NCI-H748 (cell line): ENCODE results near the gene NUMB.
A peak's percentile ranks its signal among the peaks of the same experiment; 100 is the strongest.
"Not testable (repeated sequence)": the region's sequence is repeated elsewhere in the genome, so short reads cannot be mapped to it uniquely, and the experiment has no call there.

Experiments
- DNase-seq: peaks from one replicate; lab custom pipeline; 2025; ENCODE audit not compliant: unreplicated experiment; lab: John Stamatoyannopoulos, UW

Gene NUMB

DNA sequence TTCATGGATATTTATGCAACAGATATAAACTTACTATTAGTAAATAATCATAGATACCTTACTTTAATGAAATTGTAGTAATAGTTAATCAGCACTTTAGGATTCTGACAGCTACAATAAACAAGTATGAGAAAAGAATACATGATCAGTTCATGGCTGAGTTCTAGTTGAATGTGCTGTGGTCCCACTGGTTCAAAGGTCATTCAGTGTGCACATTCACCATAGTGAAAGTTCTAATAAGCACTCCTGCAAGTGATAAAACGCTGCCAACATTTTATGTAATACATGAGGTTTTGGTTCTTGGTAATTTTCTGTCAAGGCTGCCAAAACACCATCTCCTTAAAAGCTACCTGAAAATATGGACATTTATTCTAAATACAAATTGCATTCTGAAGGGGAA is 92.6 kb downstream of the NUMB start:
- DNase-seq = no peak

DNA sequence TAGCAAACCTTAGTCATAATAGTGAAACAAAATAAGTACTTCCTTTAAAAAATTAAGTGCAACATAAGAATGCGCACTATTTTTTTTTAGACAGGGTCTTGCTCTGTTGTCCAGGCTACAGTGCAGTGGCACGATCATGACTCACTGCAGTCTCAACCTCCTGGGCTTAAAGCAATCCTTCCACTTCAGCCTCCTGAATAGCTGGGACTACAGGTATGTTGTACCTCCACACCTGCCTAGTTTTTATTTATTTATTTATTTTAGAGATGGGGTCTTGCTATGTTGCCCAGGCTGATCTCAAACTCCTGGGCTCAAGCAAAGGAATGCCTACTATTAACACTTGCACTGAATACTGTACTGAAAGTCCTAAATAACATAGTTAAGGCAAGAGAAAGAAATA is 93.8 kb downstream of the NUMB start:
- no peak for DNase-seq

DNA sequence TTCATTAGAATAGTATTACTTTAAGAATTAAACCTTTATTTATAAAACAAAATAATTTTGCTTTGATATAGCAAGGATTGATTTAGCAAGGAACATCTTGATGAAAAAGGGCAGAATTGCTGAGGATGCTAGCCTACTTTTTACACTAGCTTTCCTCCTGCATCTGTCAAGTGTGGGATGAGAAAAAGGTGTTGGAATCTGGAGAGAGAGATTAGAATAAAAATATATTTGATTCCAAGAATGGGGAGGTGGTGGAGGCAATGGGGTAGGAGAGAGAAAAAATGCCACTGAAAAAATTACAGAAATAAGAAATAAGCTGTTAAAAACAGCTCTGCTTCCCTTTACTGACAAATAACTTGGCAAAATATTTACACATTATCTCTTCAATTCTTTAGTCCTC is 98.9 kb downstream of the NUMB start:
- no peak for DNase-seq

DNA sequence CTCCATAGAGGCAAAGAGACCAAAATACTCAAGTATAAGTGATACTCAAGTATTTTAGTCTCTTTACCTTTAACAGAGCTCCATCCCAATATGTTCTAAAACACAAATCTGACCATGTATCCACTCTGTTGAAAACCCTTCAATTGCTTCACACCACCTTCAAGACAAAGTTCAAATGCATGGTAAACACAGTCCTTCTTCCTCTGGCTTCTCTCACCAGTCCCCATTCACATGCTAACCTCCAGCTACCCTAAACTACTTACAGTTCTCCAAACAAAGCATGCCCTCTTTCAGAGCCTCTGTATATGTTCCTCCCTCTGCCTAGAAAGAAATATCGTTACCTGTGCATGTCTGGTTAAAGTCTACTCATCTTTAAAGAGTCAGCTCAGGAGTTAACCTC is 100.2 kb downstream of the NUMB start:
- DNase-seq = no peak

DNA sequence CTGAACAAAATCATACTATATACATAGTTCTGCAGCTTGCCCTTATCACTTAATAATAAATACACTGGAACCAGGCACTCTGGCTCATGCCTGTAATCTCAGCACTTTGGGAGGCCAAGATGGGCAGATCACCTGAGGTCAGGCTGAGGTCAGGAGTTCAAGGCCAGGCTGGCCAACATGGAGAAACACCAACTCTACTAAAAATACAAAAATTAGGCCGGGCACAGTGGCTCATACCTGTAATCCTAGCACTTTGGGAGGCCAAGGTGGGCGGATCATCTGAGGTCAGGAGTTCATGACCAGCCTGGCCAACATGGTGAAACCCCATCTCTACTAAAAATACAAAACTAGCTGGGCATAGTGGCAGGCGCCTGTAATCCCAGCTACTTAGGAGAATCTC is 109.3 kb downstream of the NUMB start:
- not testable (repeated sequence) for DNase-seq

DNA sequence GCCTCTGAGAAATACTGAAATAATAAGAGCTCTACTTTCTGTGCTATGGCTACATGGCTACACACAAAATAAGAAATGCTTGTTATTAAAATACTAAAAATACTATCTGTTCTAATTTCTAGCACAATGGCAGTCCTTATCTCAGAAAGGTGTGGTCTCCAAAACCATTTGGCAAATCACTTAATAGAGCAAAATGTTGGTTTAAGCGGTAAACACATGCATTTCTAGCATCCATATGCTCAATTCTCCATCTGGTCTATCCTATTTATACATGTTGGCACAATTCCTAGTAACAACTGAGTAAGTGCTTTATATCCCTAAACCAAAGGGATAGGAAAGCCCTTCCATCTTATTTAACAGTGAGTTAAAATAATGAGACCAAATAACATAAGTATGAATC is 114.0 kb downstream of the NUMB start:
- DNase-seq = no peak

DNA sequence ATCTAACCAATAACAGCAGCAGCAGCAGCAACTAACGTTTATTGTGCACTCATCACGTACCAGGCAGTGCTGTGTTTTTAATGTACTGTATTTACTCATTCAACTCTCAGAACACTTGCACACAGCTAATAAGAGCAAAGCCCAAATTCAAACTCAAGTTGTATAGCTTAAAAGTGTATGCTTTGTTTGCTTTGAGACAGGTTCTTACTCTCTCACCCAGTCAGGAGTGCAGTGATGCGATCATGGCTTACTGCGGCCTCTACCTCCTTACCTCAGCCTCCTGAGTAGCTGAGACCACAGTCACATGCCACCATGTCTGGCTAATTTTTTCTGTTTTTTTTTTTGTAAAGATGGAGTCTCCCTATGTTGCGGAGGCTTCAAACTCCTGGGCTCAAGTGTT is 115.7 kb downstream of the NUMB start:
- no peak for DNase-seq

DNA sequence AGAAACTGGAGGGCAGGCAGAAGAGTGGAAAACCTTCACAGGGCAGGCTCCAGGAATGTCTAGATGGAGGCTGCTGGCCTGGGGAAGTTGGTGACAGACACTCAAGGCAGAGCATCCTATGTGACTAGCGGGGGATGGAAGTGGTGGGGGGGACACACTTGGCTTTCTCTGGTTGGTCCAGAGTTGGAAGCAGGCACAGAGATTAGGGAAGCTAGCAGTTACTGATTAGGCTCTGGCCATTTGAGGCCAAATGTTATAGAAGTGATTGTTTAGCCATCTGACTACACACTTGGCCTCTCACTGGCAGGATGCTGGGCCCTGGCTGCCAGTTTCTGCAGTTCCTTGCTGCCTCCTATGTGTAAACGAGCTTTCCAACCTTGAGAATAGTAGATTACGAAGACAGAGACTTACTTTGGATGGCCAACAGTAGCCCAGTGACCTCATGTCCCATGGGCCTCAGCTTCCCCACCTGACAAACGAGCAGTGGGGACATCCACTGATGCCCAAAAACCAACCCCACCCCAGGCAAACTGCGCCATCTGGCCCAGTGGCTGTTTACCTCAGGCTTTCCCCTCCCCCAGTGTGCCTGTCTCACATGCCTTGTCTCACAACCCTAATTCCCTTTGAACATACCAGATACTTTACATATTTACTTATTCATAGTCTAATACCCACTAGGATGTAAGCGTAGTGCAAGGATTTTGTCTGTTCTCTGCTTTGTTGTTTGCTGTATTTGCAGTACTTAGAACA is 118.3 kb downstream of the NUMB start:
- DNase-seq = no peak

DNA sequence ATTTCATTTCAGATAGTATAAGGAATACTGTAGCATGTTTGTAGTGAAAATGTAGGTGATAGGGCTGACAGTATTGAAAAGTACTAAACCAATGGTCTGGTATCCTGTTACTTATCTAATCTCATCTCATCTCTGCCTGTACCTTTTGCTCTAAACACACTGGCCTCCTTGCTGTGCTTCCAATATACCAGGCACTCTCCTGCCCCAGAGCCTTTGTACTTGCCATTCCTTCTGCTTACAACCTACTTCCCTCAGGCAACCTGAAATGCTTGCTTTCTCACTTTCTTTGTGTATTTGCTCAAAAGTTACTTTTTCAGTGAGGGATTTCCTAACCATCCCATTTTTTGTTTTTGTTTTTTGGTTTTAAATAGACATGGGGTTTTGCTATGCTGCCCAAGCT is 119.1 kb downstream of the NUMB start:
- DNase-seq = no peak

DNA sequence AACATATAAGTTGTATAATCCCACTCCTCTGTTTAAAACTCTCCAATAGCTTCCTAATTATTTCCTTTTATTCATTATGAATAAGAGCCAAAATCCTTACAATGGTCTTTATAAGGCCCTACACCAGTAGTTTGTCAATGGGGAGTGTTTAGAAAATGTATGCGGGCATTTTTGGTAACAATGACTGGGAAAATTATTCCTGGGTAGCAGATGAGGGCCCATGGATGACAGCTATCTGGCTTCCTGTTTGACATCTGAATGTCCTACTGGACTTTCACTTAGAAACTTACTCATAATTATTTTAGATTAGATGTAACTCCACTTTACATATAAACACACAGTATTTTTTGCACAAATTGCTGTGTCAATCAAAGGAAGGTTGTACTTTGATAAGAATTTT is 119.8 kb downstream of the NUMB start:
- no peak for DNase-seq

DNA sequence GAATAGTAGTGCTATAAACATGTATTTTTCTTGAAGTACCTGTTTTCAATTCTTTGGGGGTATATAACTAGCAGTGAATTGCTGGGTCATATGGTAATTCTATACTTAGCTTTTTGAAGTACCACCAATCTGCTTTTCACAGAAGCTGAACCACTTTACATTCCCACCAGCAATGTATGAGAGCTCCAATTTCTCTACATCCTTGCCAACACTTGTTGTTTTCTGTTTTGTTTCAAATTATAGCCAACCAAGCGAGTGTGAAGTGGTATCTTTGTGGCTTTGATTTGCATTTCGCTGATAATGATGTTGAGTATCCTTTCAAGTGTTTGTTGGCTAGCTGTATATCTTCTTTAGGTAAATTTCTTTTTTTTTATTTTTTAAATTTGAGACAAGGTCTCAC is 125.3 kb downstream of the NUMB start:
- no peak for DNase-seq

DNA sequence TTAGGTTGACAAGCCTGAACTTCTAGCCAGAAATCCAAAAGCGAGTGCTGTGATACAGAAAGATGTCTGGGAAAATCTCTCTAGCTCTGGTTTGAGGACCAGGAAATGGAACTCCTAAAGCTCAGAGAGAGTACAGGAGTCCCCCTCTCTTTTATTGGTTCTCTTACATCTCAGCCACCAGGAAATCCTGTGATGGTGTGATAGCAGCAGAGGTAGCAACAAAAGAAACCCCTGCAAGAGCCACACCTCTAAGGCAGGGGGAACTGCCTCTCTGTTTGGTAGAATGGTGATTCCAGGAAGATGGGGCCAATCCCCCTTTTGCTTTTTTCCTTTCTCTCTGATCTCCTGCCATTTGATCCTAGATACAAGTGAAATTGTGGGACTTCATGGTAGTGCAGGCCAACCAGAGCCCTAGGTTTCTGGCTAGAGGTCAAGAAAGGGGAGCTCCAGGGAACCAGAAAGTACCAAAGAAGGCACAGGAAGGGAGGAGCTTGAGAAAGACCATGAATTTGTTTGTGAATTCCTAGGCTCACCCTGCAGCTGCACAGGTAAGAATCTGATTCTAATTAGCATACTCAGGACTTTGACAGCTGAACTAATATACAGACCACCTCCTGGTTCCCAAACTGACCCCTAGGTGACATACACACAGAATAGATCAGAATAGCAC is 132.6 kb downstream of the NUMB start:
- no peak for DNase-seq

DNA sequence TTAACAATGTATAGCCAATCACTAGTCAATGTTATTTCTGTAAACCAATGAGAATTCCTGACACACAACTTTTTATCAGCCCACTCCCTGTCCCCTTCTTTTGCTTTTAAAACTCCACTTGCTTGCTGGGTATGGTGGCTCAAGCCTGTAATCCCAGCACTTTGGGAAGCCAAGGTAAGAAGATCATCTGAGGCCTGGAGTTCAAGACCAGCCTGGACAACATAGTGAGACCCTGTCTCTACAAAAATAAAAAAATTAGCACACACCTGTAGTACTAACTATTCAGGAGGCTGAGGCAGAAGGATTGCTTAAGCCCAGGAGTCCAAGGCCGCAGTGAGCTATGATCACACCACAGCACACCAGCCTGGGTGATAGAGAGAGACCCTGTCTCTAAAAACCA is 133.3 kb downstream of the NUMB start:
- no peak for DNase-seq

DNA sequence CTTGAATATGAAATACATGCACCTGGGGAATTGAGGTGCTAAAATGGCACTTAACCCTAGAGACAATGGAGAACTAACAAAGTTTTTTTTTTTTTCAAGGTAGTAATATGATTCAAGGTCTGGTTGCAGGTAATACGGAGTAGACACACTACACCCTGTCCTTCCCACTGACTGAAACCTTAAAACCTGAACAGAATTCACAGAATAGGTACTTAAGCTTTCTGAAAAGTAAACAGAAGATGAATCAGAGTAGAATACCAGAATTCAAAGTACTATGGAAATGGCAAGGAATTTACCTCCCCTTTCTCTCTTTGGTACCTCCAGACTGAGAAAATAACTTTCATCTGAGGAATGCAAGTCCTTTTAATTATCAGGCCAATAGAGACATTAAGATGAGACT is 133.8 kb downstream of the NUMB start:
- DNase-seq = no peak

DNA sequence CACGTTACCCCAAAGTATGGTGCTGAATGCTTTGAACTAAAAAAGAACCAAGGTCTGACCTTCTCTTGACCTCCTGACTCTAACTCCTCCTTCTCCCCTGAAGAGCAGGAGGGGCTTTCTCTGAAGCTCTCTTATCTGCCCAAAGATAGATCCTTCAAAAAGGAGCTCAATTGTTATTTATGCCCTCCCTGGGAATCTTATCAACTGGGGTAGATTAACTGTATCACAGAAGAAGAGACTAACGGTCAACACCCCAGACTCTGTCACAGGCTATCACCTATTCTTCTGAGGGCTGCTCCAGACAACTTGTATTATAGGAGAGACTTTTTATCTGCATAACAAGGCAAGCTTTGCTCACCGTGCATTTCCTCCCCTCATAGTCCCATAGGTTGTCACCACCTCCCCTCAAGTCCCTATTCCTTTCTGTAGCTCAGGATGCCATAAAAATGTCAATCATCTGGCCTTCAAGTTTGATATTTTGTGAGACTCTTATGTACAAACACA is 134.4 kb downstream of the NUMB start:
- DNase-seq = no peak

DNA sequence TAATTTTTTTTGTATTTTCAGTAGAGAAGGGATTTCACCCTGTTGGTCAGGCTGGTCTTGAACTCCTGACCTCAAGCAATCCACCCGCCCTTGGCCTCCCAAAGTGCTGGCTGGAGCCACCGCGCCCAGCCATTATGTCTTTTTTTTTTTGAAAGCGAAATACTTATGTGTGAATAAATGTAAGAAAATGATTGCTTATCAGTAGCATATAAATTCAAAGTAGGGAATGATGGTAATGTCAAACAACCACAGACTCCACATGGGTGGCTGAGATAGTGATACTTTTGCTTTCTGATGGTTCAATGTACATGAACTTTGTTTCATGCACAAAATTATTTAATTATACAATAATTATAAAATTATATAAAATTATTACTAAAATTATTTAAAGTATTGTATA is 145.2 kb downstream of the NUMB start:
- DNase-seq = no peak

DNA sequence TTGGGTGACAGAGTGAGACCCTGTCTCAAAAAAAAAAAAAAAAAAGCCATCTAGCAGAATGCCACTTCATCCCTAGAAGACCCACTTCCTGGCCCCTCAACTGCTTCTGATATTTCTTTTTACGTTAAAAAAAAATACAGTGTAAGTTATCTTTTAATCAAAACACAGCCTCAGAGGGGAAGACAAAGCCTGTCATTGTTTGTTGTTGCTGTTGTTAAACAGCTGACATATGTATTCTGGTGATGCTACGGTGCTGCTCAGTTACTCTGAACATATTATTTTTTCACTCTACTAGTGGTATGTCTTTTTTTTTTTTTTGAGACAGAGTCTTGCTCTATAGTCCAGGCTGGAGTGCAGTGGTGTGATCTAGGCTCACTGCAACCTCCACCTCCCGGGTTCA is 145.7 kb downstream of the NUMB start:
- DNase-seq = no peak

DNA sequence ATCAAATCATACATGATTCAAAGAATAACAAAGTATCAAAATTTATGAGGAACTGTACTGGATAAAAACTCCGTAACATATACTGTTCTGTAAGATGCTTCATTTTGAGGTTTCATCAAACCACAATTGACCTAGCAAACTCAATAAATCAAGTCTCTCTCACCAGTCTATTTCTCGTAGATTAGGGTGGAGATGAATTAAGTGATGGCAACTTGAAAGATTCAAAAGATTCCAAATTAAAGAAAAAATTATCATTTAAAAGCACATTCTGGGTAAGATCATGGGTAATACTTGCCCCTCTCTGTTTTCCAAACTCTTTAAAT is 146.7 kb downstream of the NUMB start:
- DNase-seq = no peak

DNA sequence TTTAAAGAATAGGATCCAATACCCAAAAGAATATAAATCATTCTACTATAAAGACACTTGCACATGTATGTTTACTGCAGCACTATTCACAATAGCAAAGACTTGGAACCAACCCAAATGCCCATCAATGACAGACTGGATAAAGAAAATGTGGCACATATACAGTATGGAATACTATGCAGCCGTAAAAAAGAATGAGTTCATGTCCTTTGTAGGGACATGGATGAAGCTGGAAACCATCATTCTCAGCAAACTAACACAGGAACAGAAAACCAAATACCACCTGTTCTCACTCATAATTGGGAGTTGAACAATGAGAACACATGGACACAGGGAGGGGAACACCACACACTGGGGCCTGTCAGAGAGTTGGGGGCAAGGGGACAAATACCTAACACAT is 149.1 kb downstream of the NUMB start:
- not testable (repeated sequence) for DNase-seq

DNA sequence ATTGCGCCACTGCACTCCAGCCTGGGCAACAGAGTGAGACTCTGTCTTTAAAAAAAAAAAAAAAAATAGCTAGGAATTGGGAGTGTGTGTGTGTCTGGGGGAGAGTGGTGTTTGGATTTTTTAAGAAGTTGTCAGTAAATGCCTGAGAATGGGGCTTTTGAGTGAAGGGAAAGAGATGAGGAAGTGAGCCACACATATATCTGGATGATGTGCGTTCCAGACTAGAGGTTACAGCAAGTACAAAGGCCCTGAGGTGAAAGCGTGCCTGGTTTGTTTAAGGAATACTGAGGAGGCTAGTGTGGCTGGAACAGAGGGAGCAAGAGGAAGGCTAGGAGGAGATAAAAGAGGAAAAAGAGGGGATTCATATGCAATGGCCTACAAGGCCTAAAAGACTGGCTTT is 151.1 kb downstream of the NUMB start:
- no peak for DNase-seq

DNA sequence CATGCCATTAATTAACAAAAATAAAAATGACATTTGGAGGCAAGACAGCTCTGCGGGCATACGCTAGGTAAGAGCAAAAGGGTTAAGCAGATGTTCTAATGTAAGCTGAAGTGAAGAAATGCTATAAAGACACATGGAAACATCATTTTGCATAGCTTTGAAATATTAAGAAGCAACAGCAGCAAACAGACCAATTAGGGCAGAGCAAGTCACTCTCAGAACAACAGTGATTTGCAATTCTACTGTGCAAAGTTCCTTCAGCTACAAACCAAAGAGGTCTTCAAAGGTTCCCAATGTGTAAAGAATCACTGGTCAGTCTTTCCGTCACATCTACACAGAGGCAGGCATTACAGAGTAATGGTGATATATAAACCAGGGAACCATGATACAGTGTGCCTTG is 152.8 kb downstream of the NUMB start:
- no peak for DNase-seq

DNA sequence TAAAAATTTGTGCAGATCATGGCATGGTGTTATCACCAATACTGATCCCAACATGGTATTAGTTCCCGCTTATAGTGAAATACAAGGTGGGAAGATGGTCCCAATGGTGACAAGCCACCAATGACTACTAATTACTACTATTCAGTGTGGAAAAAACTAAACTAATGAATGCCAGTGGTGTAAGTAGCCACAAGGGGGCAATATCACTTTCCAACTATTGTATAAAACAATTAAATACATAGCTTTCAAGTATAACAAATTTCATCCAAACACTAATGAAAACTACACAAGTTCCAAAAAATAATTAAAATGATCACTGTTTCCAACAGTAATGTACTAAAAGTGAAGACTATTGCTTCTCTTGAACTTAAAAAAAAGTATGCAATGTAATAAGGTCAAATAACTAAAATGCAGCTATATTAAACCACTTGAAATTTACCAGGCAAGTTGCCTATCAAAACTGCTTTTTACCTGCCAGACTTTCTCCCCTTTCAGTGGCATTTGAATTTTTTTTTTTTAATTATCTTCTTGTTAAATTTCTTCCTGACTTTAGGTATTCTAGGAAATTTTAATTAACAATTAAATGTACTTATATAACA is 163.0 kb downstream of the NUMB start:
- DNase-seq = peak; percentile 48
